WI38 (cell line): Measurements from ENCODE around the gene ARID3B.

Experiments
- H3K4me3 ChIP-seq: 2 replicates; pipeline ENCODE4 v1.5.1; 2011; ENCODE audit warnings: low read depth, mild to moderate bottlenecking, control low read depth, low read length
- TF ChIP-seq, protein P1 (sequence below): IDR thresholded peaks from 2 replicates; pipeline ENCODE4 v1.5.1; 2012; ENCODE audit warnings: low read depth, mild to moderate bottlenecking, control low read depth, low read length

The ARID3B gene

DNA sequence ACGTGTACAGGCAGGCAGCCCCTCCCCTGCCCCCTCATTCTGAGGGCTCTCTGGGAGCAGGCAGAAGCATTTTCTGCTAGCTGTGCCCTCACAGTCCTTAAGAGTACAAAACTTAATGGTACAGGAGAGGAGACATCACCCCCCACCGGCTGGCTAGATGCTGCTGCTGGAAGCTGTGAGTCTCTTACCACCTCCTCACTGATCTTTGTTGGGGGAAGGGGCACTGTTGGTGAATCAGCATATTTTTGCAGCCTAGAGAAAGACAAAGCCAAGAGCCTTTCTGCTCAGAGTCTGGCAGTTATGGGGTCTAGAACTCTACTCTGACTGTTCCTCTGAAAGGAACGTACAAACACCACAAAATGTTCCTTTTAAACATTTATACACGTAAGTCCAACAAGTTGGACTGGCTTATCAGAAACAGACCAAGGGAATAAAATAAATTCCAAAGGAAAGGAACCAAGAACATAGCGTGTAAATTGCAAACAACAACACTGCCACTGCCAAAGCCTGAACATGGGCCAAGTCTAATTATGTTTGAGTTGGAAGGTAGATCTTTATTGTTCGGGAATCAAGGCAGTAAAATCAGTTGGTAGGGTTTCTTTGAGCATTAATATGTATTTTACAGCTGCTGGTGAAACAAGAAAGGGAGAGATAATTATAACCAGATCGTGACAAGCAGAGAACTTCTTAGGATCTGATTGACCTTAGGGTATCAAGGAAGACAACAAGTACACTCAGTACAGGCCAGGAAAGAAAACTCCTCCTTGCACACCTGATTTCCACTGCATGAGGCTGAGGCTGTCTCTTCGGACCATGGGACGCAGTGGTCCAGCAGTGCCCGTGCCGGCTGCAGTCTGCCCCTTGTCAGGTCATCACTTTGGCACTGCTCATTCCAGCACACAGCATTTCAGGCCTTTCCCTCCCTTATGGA, 102.0 kb downstream of the ARID3B start:
- H3K4me3 ChIP-seq: no peak overlapping the region
- TF ChIP-seq, protein P1, sequence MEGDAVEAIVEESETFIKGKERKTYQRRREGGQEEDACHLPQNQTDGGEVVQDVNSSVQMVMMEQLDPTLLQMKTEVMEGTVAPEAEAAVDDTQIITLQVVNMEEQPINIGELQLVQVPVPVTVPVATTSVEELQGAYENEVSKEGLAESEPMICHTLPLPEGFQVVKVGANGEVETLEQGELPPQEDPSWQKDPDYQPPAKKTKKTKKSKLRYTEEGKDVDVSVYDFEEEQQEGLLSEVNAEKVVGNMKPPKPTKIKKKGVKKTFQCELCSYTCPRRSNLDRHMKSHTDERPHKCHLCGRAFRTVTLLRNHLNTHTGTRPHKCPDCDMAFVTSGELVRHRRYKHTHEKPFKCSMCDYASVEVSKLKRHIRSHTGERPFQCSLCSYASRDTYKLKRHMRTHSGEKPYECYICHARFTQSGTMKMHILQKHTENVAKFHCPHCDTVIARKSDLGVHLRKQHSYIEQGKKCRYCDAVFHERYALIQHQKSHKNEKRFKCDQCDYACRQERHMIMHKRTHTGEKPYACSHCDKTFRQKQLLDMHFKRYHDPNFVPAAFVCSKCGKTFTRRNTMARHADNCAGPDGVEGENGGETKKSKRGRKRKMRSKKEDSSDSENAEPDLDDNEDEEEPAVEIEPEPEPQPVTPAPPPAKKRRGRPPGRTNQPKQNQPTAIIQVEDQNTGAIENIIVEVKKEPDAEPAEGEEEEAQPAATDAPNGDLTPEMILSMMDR: no peak

DNA sequence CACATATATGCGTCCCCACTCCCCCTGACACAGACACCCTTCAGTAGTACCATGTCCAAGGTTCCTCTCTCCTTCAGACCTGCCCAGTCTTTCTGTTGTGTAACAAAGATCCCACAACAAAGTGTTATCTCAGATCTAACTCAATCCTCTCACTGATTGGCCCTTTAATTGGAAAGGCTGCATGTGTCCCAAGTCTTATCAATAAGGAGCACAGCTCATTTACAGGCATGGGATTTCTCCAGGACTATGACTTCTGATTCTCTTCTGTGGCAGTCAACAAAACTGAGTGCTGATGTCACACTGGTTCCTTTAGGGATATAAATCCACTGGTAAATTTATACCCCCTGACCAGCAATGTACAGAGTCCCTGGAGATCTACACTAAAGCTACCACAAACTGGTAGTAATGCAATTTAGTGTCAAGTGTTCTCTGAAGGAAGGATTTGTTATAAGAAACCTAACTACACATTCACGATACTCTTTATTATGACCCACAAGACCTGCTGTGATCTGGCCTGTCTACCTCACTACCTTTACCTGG, 102.7 kb downstream of the ARID3B start:
- H3K4me3 ChIP-seq: no peak overlapping the region
- TF ChIP-seq, protein P1: no peak

DNA sequence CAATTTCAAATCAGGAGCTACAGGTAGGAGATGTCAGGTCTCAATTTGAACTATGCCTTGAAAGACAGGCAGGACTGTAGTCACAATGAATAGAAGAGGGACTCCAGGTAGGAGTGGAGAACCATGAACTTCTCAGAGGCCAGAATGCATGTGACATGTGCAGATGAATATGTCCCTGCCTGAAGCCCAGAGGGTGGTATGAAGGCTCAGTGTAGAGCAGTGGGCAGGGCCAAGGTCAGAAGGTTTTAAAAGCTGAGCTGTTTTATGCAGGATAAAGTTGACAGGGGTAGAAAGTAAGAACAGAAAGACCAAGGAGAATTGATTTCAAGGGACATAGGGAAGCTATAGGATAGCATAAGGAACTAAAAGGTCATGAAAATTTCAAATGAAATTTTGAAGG, 105.5 kb downstream of the ARID3B start:
- TF ChIP-seq, protein P1: no peak
- no peak overlapping the region for H3K4me3 ChIP-seq
